HG03095 (cell line): ENCODE results near the gene THBS1.

Experiments used
- ATAC-seq: cut with Tn5 transposase; IDR thresholded peaks from one replicate; pipeline ENCODE4 v1.9.1; 2021; ENCODE audit warnings: moderate library complexity; ENCODE audit not compliant: unreplicated experiment

The THBS1 gene

DNA sequence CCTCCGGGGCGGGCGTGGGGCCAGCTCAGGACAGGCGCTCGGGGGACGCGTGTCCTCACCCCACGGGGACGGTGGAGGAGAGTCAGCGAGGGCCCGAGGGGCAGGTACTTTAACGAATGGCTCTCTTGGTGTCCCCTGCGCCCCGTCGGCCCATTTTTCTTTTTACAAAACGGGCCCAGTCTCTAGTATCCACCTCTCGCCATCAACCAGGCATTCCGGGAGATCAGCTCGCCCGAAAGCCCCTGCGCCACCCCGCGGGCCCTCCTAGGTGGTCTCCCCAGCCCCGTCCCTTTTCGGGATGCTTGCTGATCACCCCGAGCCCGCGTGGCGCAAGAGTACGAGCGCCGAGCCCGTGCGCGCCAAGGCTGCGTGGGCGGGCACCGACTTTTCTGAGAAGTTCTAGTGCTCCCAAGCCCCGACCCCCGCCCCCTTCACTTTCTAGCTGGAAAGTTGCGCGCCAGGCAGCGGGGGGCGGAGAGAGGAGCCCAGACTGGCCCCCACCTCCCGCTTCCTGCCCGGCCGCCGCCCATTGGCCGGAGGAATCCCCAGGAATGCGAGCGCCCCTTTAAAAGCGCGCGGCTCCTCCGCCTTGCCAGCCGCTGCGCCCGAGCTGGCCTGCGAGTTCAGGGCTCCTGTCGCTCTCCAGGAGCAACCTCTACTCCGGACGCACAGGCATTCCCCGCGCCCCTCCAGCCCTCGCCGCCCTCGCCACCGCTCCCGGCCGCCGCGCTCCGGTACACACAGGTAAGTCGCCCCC, at the start of gene THBS1:
TSS of gene THBS1 (plus strand) at position 595 of the 757 bp plus-strand sequence. CDS start 779 bp downstream, outside the sequence.
- no peak for ATAC-seq

DNA sequence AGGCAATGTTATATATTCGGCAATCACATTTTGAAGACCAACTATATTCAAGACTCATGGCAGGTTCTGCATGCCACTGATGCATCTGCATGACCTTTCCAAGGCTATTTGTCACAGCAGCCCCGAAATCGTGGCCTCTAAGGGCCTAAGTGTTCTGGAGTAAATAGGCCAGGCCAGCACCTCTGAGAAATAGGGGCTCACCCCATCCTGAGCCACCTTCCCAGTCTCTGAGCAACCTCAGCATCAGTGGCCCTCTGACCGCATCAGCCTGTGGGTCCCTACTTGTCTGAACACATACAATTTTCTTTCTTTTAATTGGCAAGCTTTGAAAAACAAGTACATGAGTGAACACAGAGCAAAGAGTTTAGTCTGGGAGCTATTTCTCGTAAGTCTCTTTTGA, 45.9 kb upstream of the THBS1 start:
- ATAC-seq: no peak

DNA sequence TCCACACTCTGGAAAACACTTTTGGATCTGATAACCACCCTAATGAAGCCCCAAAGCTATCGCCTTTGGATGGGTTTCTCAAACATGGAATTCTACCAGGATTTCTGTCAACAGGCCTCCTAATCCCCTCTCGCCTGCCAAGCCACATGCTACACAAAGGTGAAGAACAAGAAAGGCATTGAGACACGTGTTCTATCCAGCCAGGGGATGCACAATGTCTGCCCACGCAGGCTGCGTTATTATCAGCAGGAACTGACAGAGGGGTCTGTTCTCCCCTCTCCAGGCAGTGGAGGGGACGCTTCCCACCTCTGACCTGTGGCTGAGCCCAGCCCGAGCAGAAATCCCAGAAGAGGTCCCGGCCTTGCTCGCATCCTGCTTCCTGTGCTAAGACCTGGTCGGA, 45.4 kb upstream of the THBS1 start:
- ATAC-seq: no peak

DNA sequence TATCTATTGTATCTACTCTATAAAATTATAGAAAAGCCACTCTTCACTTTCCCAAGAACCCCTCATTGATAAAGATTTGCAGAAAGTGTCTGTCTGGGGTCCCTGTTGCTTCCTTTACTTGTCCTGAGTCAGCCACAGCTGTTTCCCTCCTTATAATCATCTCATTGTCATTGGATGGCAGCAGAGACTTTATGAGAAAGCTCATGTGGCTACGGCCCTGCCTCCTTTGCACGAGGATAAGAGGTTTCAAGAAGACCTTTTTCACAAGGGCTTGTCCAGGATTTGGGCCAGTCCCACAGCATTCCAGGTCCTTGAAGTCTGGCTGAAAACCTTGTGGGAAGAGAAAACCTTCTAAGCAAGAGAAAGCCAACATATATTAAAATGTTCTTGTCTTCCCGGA, 41.9 kb upstream of the THBS1 start:
- no peak for ATAC-seq

DNA sequence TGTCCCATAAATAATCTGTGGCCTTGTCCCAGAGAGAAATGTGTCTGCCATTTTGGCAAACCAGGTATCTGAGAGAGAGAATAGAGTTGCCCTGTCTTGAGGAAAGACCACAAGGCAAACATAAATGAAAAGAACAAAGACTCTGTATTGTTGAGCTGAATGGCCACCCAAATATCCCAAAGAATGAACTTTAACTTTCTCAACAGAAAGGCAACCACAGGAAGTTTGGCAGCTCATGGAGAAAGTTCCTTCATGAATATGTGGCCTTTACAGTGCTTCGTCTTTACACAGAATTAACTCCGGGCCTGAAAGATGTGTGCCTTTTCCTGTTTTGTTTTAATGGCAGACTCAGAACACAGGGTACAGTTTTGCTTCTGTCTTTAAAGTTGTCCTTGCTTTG, 41.4 kb upstream of the THBS1 start:
- no peak for ATAC-seq

DNA sequence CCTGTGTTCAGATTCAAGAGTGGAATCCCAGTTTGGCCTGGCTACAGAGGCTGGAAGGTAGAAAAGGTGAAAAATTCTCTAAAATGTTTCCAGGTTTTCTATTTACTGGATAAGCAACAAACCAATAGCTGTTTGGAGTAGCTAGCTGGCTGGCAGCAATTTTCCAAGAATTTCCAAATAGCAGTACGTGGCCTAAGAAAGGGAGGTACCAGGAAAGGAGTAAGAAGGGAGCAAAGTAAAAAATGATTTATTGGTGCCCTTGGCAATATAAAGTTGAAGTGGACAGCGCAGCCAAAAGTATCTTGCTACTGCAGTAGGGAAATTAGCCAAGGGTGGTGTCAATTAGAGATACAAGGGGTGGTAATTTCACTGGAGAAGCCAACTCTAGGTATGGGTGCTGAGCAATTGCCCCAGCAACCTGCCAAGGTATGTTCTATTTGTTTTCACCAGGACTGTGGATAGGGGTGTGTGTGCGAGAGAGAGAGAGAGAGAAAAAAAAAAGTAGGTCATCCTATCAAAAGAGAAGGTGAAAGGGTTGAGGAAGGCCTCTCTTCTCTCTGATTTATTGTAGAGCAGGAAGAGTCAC, 40.8 kb upstream of the THBS1 start:
- ATAC-seq: no peak

DNA sequence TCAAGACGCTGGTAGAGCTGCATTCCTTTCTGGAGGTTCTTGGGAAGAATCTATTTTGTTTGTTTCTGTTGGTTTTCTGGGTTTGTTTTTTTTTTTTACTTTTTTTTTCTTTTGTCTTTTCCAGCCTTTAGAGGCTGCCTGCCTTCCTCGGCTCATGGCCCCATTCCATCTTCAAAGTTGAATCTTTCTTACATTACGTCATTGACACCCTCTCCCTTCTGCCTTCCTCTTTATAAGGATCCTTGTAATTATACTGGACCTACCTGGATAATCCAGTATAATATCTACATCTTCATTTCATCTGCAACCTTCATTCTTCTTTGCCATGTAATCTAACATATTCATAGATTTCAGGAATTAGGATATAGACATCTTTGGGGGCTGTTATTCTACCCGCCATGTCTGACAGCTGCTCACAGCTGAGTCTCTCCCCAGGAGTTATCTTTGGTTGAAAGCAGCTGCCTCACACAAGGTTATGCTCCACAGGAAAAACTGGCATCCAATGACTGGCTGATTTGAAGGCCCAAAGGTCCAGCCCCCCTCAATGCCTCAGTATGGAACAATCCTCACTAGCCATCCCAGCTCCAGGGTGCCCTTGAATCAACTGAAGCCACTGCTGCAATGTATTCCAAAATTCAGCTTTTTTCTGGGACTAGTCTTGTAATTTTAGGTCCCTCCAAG, 38.4 kb upstream of the THBS1 start:
- ATAC-seq: no peak

DNA sequence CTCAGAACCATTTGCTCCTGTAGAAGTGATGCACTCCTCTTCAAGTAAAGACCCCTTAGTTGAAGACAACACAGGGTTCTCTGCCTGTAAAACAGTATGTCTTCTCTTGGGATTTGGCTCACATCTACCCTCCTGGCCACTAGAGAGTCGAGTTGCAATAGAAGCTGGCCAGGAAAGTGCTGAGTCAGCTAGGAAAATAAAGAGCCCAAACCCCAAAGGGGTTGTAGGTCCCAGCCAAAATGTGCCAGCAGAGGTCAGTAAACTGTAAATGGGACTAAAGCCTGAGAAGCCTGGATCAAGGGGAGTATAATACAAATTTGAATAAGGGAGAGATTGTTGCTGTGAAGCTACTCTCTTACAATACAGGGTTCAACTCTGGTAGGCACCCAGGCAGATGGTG, 37.2 kb upstream of the THBS1 start:
- ATAC-seq: no peak

DNA sequence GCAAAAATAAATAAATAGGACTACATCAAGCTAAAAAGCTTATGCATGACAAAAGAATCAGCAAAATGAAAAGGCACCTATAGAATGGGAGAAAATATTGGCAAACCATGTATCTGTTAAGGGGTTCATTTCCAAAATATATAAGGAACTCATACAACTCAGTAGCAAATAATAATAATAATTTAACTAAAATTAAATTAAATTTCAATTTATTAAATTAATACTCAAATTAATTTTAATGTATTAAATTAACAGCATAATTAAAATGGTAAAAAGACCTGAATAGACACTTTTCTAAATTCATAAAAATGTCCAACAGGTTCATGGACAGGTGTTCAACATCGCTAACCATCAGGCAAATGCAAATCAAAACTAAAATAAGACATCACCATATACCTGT, 34.0 kb upstream of the THBS1 start:
- no peak for ATAC-seq

DNA sequence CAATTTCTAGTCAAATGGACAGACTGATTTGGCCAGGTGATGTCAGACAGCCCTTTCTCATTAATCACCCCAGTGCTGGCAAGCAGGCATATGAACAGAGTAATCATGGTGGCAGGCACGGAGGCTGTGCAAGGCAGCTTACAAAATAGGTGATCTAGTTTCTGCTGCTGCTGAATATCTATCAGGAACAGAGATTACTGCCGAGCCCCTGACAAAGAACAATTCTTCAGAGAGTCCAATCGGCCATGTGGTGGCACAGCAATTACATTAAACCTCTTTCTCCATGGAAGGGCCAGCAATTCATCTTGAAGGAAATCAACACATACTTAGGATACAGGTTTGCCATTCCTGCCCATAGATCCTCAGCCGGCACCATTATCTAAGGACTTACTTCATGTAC, 32.3 kb upstream of the THBS1 start:
- no peak for ATAC-seq

DNA sequence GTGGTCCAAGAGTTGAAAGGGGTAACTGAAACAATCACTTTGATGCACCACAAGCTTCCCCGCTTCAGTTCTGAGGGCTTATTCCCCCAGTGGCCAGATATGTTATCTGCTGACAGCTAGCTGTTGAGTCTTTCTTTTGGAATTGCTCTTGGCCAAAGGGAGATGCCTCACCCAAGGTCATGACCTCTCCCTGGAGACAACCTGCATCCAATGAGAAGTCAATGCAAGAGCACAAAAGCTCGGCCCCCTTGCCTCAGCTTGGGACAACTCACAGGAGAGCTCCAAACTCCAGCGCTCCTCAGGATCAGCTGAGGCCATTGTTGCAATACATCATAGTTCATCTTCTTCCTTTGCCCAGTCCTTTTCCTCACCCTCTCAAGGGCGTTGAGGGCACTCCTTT, 31.0 kb upstream of the THBS1 start:
- no peak for ATAC-seq

DNA sequence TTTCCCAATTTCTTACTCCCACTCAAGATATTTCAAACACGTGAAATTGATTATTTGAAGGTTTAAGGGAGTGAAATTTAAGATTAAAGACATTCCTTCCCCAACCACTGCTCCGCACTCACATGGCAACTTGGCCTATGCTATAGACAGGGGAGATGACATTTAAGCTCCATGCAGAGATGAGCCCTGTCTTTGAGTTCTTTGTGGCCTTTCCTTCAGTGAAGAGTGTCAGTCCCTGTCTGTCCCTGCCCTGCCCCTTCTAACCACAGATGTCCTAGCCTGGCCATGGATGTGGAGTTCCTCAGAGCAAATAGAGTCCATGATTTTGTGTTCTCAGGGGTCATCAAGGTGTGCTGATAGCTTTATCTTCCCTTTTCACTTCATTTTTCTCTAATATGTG, 29.4 kb upstream of the THBS1 start:
- ATAC-seq: no peak

DNA sequence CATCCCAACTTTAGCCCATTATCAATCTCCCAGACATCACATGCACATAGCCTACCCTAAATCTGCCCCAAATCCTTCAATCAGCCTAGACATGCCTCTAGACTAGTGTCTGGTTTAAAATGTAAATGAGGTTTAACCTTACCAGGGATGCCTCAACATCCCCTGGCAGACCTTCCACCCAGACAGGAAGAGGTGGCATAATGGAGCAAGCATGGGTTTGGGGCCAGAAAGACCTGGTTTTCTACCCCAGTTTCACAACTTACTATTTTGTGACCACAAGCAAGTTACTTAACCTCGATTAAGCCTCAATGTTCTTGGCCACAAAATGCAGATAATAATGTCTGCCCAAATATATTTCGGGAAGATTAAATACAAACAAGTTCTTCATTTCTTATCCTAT, 28.3 kb upstream of the THBS1 start:
- ATAC-seq: no peak

DNA sequence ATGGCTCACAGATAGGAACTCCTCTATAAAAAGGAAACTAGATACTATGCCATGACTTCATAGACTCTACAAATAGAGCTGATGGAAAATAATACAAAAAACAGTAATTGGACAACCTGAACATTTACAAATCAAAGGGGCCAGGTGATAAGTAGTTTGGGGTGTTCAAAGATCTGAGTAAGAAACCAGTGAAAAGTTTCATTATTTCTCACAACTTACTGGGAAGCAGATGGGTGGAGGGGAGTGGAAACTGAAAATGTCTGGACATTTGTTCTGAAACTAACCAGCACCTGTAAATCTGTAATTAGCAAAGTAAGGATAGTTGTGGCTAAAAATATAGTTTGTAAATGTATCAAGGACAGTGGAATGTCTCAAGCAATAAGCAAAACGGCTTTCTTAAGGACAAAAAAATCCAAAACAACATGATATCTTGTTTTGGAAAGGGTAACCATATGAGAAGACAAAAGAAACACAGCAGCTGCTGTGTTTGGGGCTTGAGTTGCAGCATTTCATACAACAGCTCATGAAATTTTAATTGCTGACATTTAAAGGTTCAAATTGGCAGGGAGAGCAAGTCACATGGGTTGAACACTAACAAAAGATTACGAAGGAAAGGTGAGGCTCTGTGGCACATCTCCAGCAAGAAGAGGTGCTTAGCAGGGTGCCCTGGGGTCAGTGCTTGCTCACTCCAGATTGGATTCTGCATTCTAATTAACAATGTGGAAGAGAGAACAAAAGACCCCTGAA, 26.8 kb upstream of the THBS1 start:
- ATAC-seq: no peak

DNA sequence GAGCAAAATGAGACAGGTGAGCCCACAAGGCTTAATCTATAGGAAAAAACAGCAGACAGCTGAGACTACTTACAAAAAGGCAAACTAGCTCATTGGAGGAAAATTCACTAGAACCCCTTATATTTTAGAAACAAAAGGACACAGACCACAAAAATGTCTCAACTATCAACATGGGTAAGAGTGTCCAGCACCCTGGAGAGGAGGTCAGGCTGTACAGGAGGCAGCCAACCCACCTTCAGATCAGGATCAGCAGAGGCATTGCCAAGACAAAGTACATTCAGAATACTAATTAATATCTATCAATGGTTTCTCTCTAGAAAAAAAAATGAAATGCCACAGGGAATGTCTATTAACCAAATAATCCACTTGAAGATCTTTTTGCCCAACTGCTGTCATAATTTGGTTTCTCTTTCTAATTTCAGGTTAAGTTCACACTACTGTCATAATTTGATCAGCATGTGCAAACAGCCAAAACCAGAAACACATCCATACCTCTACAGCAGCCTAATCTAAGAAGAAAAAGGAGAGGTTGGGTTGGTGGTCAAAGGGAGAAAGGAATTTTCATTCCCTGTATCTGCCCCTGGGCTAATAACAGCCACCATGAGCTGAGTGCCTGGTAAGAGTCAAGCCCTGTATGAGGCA, 26.0 kb upstream of the THBS1 start:
- no peak for ATAC-seq

DNA sequence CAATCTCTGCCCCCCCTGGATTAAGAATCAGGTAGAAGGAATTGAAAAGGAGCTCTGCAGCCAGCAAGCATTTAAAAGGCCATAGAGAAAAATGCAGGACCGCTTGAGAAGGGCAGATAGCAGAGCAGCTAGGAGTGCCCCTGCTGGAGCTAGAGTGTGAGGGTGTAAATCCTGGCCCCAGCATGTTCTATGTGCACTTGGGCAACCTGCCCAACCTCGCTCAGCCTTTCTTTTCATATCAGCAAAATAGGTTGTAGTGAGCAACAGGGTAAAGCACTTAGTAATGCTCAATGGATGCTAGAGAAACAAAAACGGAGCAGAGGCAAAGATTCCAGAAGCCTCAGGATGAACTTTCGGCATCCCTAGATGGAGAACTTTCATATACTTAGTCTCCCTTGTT, 25.0 kb upstream of the THBS1 start:
- ATAC-seq: no peak

DNA sequence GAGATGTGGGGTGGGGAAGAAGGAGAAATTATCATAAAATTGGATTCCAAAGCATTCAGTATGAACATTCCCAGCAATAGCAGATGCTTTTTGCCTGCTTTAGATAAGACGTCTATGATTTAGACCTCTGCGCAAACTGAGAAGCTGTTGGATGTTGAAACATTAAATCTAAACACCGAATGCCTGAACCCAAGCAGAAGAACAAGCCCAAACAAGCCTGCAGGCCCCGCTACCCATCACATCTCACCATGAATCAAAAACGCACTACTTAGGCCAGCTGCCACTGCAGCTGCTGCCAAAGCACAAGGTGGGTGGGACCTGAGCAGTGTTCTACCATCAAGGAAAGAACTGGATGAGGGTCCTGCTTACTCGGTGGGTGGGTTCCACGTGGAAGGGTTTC, 24.4 kb upstream of the THBS1 start:
- ATAC-seq: no peak

DNA sequence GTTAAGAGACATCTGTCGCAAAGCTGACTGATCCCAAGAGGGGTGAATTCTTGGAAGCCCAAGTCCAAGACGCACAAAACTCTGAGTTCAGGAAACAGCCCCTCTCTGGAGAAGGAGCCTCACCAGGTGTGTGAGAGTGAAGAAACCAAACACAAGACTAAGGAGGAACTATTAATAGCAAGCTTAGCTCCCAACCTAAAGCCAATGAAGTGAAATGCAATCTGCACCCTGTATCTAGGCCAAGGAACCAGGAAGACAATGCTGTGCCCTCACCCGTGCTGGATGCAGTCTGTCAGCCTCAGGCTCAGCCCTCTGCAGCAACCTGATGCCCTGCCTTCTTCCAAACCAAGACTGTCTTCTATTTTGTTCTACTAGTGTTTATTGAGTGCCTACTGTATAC, 22.5 kb upstream of the THBS1 start:
- ATAC-seq: no peak

DNA sequence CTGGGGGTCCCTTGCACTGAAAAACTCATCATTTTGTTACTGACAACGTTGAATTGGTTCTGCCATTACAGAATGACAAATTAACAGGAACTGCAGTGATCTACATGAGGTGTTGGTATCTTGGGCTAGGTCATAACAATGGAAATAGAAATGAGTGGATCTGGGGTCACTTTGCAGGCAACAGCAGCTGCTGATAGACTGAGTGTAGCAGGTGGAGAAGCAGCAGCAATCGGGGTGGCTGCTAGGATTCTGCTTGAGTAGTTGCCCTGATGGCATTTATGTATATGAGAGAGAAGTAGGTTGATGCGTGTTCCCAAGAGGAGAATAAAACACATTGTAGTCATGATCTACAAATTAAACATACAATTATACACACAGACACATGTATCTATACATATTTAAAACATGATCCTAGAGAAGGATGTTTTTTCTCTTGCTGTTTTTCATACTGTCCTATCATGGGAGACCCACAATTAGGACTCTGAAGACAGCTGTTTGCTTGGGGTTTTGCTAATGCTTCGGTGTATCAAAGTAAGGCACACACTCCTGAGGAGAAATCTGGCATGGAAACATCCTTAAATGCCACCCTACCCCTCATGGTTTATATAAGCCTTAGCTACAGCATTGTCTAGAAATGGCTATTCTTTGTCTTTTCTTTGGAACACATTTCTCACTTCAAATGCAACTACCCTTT, 15.8 kb upstream of the THBS1 start:
- no peak for ATAC-seq

DNA sequence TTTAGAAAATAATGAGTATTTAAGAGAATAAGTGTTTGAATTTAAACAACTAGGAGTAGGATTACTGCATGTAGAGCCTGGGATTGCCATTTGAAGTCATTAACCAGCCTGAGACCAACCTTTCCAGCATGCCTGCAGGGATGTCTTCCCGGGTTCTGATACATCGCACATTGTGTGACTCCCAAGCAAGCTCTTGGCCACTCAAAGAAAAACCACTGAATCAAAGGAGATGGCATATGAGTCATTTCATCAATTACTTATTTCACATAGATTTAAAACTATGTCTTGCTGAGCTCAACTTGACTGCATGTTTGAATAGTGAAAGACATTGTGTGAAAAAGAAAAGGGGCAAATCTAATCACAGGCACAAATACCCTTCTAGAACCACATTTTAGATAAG, 15.0 kb upstream of the THBS1 start:
- no peak for ATAC-seq

DNA sequence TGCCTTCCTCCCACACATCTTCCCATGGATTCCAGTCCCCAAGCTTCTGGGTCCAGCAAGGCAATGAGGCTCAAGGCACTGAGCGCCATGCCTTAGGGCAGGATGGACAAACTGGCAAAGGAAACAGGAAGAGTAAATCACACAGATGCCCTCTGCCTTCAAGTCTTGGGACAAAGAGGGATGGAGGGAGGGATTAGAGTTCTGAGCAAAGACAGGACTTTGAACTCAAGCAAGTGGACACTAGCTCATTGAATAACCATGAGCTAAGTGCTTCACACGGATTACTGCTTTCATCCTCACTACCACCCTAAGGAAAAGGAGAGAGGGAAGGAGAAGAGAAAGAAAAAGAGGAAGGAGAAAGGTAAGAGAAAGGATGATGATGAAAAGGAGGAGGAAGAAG, 7.6 kb upstream of the THBS1 start:
- ATAC-seq: no peak
